Coronary artery (tissue), 2 donors: ENCODE results near the gene IL7R.

Experiments
- DNase-seq: peaks from one replicate; pipeline ENCODE4 v3.0.0-alpha.2; 2017; ENCODE audit warnings: low spot score
- H3K27ac ChIP-seq, 2 donors: fragments of 200-600 bp; sonication (generic); one replicate each; pipeline ENCODE4 v1.5.1; 2016 to 2019
- H3K4me3 ChIP-seq: fragments of 200-600 bp; sonication (generic); 2 replicates; pipeline ENCODE4 v1.5.1; 2016; ENCODE audit warnings: mild to moderate bottlenecking, moderate library complexity
- TF ChIP-seq, protein P1 (sequence below): fragments of 200-600 bp; sonication (generic); IDR thresholded peaks from one replicate; pipeline ENCODE4 v1.5.1; 2019; ENCODE audit warnings: antibody characterized with exemption

IL7R gene

GRCh38 chr5:35859101-35859661 lies 2.5 kb downstream of the IL7R start:
- Histone ChIP-seq H3K4me3 (no peak overlapping the region), H3K27ac (no peak overlapping the region)
- DNase-seq: no peak
- TF ChIP-seq, protein P1, sequence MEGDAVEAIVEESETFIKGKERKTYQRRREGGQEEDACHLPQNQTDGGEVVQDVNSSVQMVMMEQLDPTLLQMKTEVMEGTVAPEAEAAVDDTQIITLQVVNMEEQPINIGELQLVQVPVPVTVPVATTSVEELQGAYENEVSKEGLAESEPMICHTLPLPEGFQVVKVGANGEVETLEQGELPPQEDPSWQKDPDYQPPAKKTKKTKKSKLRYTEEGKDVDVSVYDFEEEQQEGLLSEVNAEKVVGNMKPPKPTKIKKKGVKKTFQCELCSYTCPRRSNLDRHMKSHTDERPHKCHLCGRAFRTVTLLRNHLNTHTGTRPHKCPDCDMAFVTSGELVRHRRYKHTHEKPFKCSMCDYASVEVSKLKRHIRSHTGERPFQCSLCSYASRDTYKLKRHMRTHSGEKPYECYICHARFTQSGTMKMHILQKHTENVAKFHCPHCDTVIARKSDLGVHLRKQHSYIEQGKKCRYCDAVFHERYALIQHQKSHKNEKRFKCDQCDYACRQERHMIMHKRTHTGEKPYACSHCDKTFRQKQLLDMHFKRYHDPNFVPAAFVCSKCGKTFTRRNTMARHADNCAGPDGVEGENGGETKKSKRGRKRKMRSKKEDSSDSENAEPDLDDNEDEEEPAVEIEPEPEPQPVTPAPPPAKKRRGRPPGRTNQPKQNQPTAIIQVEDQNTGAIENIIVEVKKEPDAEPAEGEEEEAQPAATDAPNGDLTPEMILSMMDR: no peak

- DNase-seq: no peak
- H3K4me3 ChIP-seq: no peak overlapping the region
- TF ChIP-seq, protein P1: no peak
- H3K27ac ChIP-seq: no peak overlapping the region
Observed at GRCh38 chr5:35860686-35861085, 4.0 kb downstream of the IL7R start.

DNA sequence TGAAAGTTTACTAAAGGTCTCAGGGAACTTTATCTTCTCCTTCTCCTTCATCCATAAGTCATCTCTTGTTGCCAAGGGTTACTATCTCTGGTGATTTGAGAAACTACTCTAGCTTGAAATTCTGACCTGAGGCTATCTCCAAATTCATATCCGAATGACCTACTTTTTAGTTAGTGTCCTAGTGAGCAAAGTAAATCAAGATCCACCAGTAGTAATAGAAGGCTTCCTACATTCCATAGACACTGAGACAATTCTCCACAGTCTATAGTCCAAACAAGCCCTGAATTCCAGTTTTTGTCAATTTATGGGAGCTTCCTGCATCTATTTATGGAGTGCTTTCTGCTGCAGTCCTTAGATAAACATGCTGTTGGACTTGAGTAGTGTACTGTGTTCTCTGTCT lies 5.0 kb downstream of the IL7R start:
- TF ChIP-seq, protein P1: no peak
- Histone ChIP-seq H3K4me3 (no peak overlapping the region), H3K27ac (no peak overlapping the region)
- DNase-seq: no peak

GRCh38 chr5:35862126-35862525 lies 5.4 kb downstream of the IL7R start:
- TF ChIP-seq, protein P1: no peak

DNA sequence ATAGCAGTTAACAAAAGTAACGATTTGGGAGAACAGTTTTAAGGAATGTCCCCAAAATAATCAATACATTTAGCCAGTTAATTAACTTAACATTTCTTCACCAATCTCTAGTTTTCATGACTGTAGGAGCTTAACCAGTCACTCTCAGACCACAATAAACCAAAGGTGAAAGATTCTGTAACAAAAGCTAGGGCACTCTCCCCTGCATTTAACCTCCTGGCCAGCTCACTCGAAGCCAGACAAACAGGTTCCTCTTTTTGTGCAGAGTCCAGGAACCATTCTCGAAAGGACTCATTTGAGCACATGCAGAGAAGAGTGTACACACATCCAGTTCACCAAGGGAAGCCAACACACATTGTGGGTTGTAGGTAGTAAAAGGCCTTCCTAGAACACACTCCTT lies 6.5 kb downstream of the IL7R start:
- no peak for DNase-seq
- no peak overlapping the region for H3K27ac ChIP-seq
- TF ChIP-seq, protein P1: no peak
- H3K4me3 ChIP-seq: no peak overlapping the region

More at GRCh38 chr5:35862126-35862525, 5.4 kb downstream of the IL7R start:
- DNase-seq: no peak
- no peak overlapping the region for H3K4me3 ChIP-seq
- no peak overlapping the region for H3K27ac ChIP-seq

DNA sequence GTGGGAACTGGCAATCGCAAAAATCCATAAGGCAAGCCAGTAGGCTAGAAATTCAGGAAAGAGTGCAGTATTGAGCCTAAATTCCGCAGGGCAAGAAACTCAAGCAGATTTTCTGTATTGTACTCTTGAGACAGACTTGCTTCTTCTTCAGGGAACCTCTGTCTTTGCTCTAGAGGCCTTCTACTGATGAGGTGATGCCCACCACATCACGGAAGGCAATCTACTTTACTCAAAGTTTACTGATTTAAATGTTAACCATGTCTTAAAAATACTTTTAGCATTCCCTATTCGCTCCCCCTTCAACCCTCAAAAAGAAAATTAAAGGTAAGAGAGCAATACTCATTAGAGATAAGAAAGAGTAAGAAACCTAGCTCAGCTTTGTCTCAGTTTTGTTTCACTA lies 11.3 kb downstream of the IL7R start:
- TF ChIP-seq, protein P1: no peak
- DNase-seq: no peak

DNA sequence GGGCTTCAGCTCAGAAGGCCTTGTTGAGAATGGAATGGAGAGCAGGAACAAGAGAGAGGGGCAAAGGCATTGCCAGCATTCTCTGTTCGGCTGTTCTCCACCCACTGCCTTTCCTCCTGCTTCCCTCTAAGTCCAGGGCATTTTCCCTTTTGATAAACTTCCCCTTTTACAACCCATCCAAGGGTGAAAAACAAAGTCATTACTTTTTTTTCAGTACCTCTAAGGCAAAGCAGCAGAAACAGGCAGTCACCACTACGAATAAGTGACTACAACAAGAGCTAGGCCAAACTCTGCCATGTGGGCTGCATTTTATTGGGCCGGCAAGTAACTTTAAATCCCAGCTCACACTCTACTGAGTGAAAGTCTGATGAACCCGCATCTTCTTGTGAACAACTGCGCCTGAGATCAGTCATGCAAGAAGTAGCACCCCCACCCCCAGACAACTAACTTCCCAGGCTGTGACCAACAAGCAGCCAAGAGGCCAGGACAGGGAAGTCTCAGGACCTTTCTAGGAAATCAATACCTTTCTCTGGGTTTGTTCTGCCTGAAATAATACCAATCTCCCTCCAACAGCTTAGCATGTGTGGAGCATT lies 13.1 kb downstream of the IL7R start:
- no peak for DNase-seq
- TF ChIP-seq, protein P1: no peak
- Histone ChIP-seq H3K4me3 (no peak overlapping the region), H3K27ac (no peak overlapping the region)

More for the DNA sequence above, 11.3 kb downstream of the IL7R start:
- no peak overlapping the region for H3K4me3 ChIP-seq
- no peak overlapping the region for H3K27ac ChIP-seq
